CD4-positive, alpha-beta T cell treated with Interferon alpha-2 for 1 hour (primary cell): ENCODE measurements around the gene CELF2.
"Not testable (repeated sequence)": the region's sequence is repeated elsewhere in the genome, so short reads cannot be mapped to it uniquely, and the experiment has no call there.

ENCODE experiments used
- DNase-seq, 2 donors: peaks; one replicate each; pipeline ENCODE4 v3.0.0-alpha.2; 2020 to 2022

The CELF2 gene

GRCh38 chr10:11364241-11364640 lies 346.6 kb downstream of the CELF2 start:
- DNase-seq = no peak

GRCh38 chr10:11366889-11367288 lies 349.2 kb downstream of the CELF2 start:
- DNase-seq = not testable (repeated sequence)

GRCh38 chr10:11367505-11367904 lies 349.8 kb downstream of the CELF2 start:
- no peak for DNase-seq

- no peak for DNase-seq
Observed at GRCh38 chr10:11373717-11374171, 356.1 kb downstream of the CELF2 start.

GRCh38 chr10:11377267-11377666 lies 359.6 kb downstream of the CELF2 start:
- no peak for DNase-seq

GRCh38 chr10:11378835-11379234 lies 361.2 kb downstream of the CELF2 start:
- no peak for DNase-seq

GRCh38 chr10:11379771-11380170 lies 362.1 kb downstream of the CELF2 start:
- DNase-seq = no peak

- DNase-seq = no peak
Observed at GRCh38 chr10:11381023-11381422, 363.4 kb downstream of the CELF2 start.

GRCh38 chr10:11381511-11381910 lies 363.8 kb downstream of the CELF2 start:
- DNase-seq = no peak

- no peak for DNase-seq
Observed at GRCh38 chr10:11382187-11382586, 364.5 kb downstream of the CELF2 start.

- no peak for DNase-seq
Observed at GRCh38 chr10:11386044-11386443, 368.4 kb downstream of the CELF2 start.
